ENCODE measurements around the gene MARCHF10. TPM values are rescaled to one million over a fixed set of nuclear protein-coding genes. Genes with fewer than 3 reads are reported as not detected.

MARCHF10 gene
- total and polyA plus RNA-seq, 2 experiments from 2014 or later = 1.8 to 2.1 TPM

GRCh38 chr17:62827746-62828485, 19.8 kb upstream of the MARCHF10 start:
- H3F3A ChIP-seq (ENCODE audit: insufficient read depth) = peaks cover 37% of the 10 kb centered on the region

GRCh38 chr17:62826956-62827355, 18.8 kb upstream of the MARCHF10 start:
- in situ Hi-C loops (cut with MboI) = no loop called here
- Histone ChIP-seq H3K4me2 (ENCODE audit: unreplicated experiment) (peak overlapping the region; percentile 47), H3K9me2 (ENCODE audit: insufficient read depth) (no peaks in the 10 kb centered on the region), H3K27ac (peak overlapping the region; percentile 29; the same call in 1 of the 2 replicates), H2AFZ (no peak overlapping the region; the same call in 1 of the 2 replicates), H3K79me2 (ENCODE audit: insufficient read depth) (no peaks in the 10 kb centered on the region), H3K4me1 (ENCODE audit: insufficient read depth) (peaks cover 53% of the 10 kb centered on the region), H3K27me3 (replicated peaks; ENCODE audit: insufficient read depth) (no peaks in the 10 kb centered on the region), H3K4me3 (no peak overlapping the region), H3F3A (ENCODE audit: insufficient read depth) (peaks cover 41% of the 10 kb centered on the region), H3K9me3 (ENCODE audit: low read depth) (no peaks in the 10 kb centered on the region), H4K20me1 (ENCODE audit: insufficient read depth) (no peaks in the 10 kb centered on the region), H3K9ac (no peak overlapping the region), H3K36me3 (ENCODE audit: low read depth) (no peaks in the 10 kb centered on the region)
- TF ChIP-seq EZH2 (IDR thresholded peaks at IDR 0.05; ENCODE audit: insufficient read depth, poor library complexity, severe bottlenecking) (no peak), EZH2phosphoT487 (IDR thresholded peaks at IDR 0.05; ENCODE audit: insufficient read depth, low read depth) (no peak)
- WGBS, 2 experiments (ENCODE audit: low coverage in 1 of 2, low lambda C conversion rate in 2 of 2, missing lambda C conversion rate in 2 of 2) = 81 to 90% methylated on average over 3 of the region's 3 CpGs
- no peak for DNase-seq

More at GRCh38 chr17:62827746-62828485, 19.8 kb upstream of the MARCHF10 start:
- TF ChIP-seq EZH2phosphoT487 (IDR thresholded peaks at IDR 0.05; ENCODE audit: insufficient read depth, low read depth) = no peak
- no peak for TF ChIP-seq EZH2 (IDR thresholded peaks at IDR 0.05; ENCODE audit: insufficient read depth, poor library complexity, severe bottlenecking)
- H3K4me1 ChIP-seq (ENCODE audit: insufficient read depth) = peaks cover 45% of the 10 kb centered on the region
- no peaks in the 10 kb centered on the region for H3K36me3 ChIP-seq (ENCODE audit: low read depth)
- H3K79me2 ChIP-seq (ENCODE audit: insufficient read depth) = no peaks in the 10 kb centered on the region
- peak overlapping the region; percentile 29; the same call in 1 of the 2 replicates for H3K27ac ChIP-seq
- no peaks in the 10 kb centered on the region for H3K27me3 ChIP-seq (replicated peaks; ENCODE audit: insufficient read depth)
- H4K20me1 ChIP-seq (ENCODE audit: insufficient read depth) = no peaks in the 10 kb centered on the region
- in situ Hi-C loops (cut with MboI) = no loop called here
- no peak overlapping the region for H3K4me3 ChIP-seq
- H3K4me2 ChIP-seq (ENCODE audit: unreplicated experiment) = peak overlapping the region; percentile 47
- DNase-seq = peak; percentile 50
- 75 to 80% methylated on average over 10 of the region's 10 CpGs for WGBS, 2 experiments (ENCODE audit: low coverage in 1 of 2, low lambda C conversion rate in 2 of 2, missing lambda C conversion rate in 2 of 2)
- 0 out of 2 replicates have a peak overlapping the region, but pooled peaks have one; percentile 5 for H3K9ac ChIP-seq
- H3K9me3 ChIP-seq (ENCODE audit: low read depth) = no peaks in the 10 kb centered on the region
- H2AFZ ChIP-seq = peak overlapping the region; percentile 56
- H3K9me2 ChIP-seq (ENCODE audit: insufficient read depth) = no peaks in the 10 kb centered on the region

GRCh38 chr17:62825182-62825581, 17.1 kb upstream of the MARCHF10 start:
- Histone ChIP-seq H3K36me3 (ENCODE audit: low read depth) (no peaks in the 10 kb centered on the region), H3K27ac (peak overlapping the region; percentile 83), H3K79me2 (ENCODE audit: insufficient read depth) (no peaks in the 10 kb centered on the region), H3K4me2 (ENCODE audit: unreplicated experiment) (peak overlapping the region; percentile 67), H3K9me2 (ENCODE audit: insufficient read depth) (no peaks in the 10 kb centered on the region), H3K9me3 (ENCODE audit: low read depth) (no peaks in the 10 kb centered on the region), H4K20me1 (ENCODE audit: insufficient read depth) (no peaks in the 10 kb centered on the region), H3F3A (ENCODE audit: insufficient read depth) (peaks cover 56% of the 10 kb centered on the region), H3K4me3 (peak overlapping the region; percentile 10; the same call in 1 of the 2 replicates), H3K9ac (peak overlapping the region; percentile 43; the same call in 1 of the 2 replicates), H2AFZ (peak overlapping the region; percentile 73), H3K27me3 (replicated peaks; ENCODE audit: insufficient read depth) (no peaks in the 10 kb centered on the region), H3K4me1 (ENCODE audit: insufficient read depth) (peaks cover 62% of the 10 kb centered on the region)
- TF ChIP-seq EZH2phosphoT487 (IDR thresholded peaks at IDR 0.05; ENCODE audit: insufficient read depth, low read depth) (no peak), EZH2 (IDR thresholded peaks at IDR 0.05; ENCODE audit: insufficient read depth, poor library complexity, severe bottlenecking) (no peak)
- no peak for DNase-seq
- in situ Hi-C loops (cut with MboI) = no loop called here
- WGBS, 2 experiments (ENCODE audit: low coverage in 1 of 2, low lambda C conversion rate in 2 of 2, missing lambda C conversion rate in 2 of 2) = 70 to 73% methylated on average over 3 of the region's 3 CpGs

GRCh38 chr17:62824290-62825131, 16.4 kb upstream of the MARCHF10 start:
- H3K27me3 ChIP-seq (replicated peaks; ENCODE audit: insufficient read depth) = no peaks in the 10 kb centered on the region
- in situ Hi-C loops (cut with MboI) = no loop called here
- H3K4me3 ChIP-seq = peak overlapping the region; percentile 21; the same call in 1 of the 2 replicates
- H3F3A ChIP-seq (ENCODE audit: insufficient read depth) = peaks cover 61% of the 10 kb centered on the region
- H3K9ac ChIP-seq = peak overlapping the region; percentile 43; the same call in 1 of the 2 replicates
- no peaks in the 10 kb centered on the region for H3K79me2 ChIP-seq (ENCODE audit: insufficient read depth)
- 25 to 29% methylated on average over 7 of the region's 7 CpGs for WGBS, 2 experiments (ENCODE audit: low coverage in 1 of 2, low lambda C conversion rate in 2 of 2, missing lambda C conversion rate in 2 of 2)
- H3K36me3 ChIP-seq (ENCODE audit: low read depth) = no peaks in the 10 kb centered on the region
- peak overlapping the region; percentile 67 for H3K4me2 ChIP-seq (ENCODE audit: unreplicated experiment)
- H2AFZ ChIP-seq = peak overlapping the region; percentile 73
- TF ChIP-seq EZH2phosphoT487 (IDR thresholded peaks at IDR 0.05; ENCODE audit: insufficient read depth, low read depth) (0 out of 2 replicates have a peak, but pooled peaks have one; percentile 50), EZH2 (IDR thresholded peaks at IDR 0.05; ENCODE audit: insufficient read depth, poor library complexity, severe bottlenecking) (no peak)
- peaks cover 66% of the 10 kb centered on the region for H3K4me1 ChIP-seq (ENCODE audit: insufficient read depth)
- no peaks in the 10 kb centered on the region for H3K9me2 ChIP-seq (ENCODE audit: insufficient read depth)
- H3K27ac ChIP-seq = peak overlapping the region; percentile 83
- H3K9me3 ChIP-seq (ENCODE audit: low read depth) = no peaks in the 10 kb centered on the region
- H4K20me1 ChIP-seq (ENCODE audit: insufficient read depth) = no peaks in the 10 kb centered on the region
- peak; percentile 97 for DNase-seq
